ENCODE data around the gene LRRC38. TPM values are rescaled to one million over a fixed set of nuclear protein-coding genes. Genes with fewer than 3 reads are reported as not detected.
A peak's percentile ranks its signal among the peaks of the same experiment; 100 is the strongest.
"Not testable (repeated sequence)": the region's sequence is repeated elsewhere in the genome, so short reads cannot be mapped to it uniquely, and the experiment has no call there.

The LRRC38 gene
- total RNA-seq = not detected

- no peak for DNase-seq
These were observed at the start of gene LRRC38 for GRCh38 chr1:13513895-13514546. Gene LRRC38 (minus strand): TSS chr1:13514003. CDS start chr1:13513593, 410 bp downstream.

- not testable (repeated sequence) for DNase-seq
These were observed 49.2 kb upstream of the LRRC38 start for GRCh38 chr1:13562981-13563380.

GRCh38 chr1:13560541-13560940 lies 46.7 kb upstream of the LRRC38 start:
- DNase-seq = no peak

GRCh38 chr1:13556224-13556764 lies 42.5 kb upstream of the LRRC38 start:
- DNase-seq = no peak

GRCh38 chr1:13554798-13555197 lies 41.0 kb upstream of the LRRC38 start:
- no peak for DNase-seq

- DNase-seq = no peak
These were observed 36.9 kb upstream of the LRRC38 start for GRCh38 chr1:13550663-13551062.

- peak; percentile 37 for DNase-seq
These were observed 35.7 kb upstream of the LRRC38 start for GRCh38 chr1:13549521-13549920.

GRCh38 chr1:13549021-13549420 lies 35.2 kb upstream of the LRRC38 start:
- DNase-seq = no peak

GRCh38 chr1:13548281-13548680 lies 34.5 kb upstream of the LRRC38 start:
- no peak for DNase-seq

- DNase-seq = no peak
These were observed 33.0 kb upstream of the LRRC38 start for GRCh38 chr1:13546791-13547190.

GRCh38 chr1:13544221-13544556 lies 30.4 kb upstream of the LRRC38 start:
- DNase-seq = no peak

GRCh38 chr1:13543451-13544220 lies 29.8 kb upstream of the LRRC38 start:
- peak; percentile 27 for DNase-seq

- DNase-seq = no peak
These were observed 27.8 kb upstream of the LRRC38 start for GRCh38 chr1:13541435-13542215.

GRCh38 chr1:13540866-13541265 lies 27.1 kb upstream of the LRRC38 start:
- DNase-seq = no peak

GRCh38 chr1:13539683-13540082 lies 25.9 kb upstream of the LRRC38 start:
- DNase-seq = no peak

- DNase-seq = no peak
These were observed 25.0 kb upstream of the LRRC38 start for GRCh38 chr1:13538832-13539231.

GRCh38 chr1:13536571-13536970 lies 22.8 kb upstream of the LRRC38 start:
- no peak for DNase-seq

GRCh38 chr1:13535227-13535626 lies 21.4 kb upstream of the LRRC38 start:
- no peak for DNase-seq

GRCh38 chr1:13528320-13528719 lies 14.5 kb upstream of the LRRC38 start:
- DNase-seq = no peak

- DNase-seq = no peak
These were observed 10.1 kb upstream of the LRRC38 start for GRCh38 chr1:13523780-13524477.

- no peak for DNase-seq
These were observed 7.2 kb upstream of the LRRC38 start for GRCh38 chr1:13520985-13521384.

GRCh38 chr1:13517193-13517812 lies 3.5 kb upstream of the LRRC38 start:
- DNase-seq = no peak
